HEK293 (cell line): ENCODE results near the gene SSTR3.

Experiments used
- GFI1B ChIP-seq: fragments of 450-650 bp; formaldehyde crosslinking; IDR thresholded peaks from 2 replicates; pipeline ENCODE4 v1.5.1; 2016; ENCODE audit warnings: missing biosample characterization, missing genetic modification characterization
- ZNF24 ChIP-seq: fragments of 450-650 bp; formaldehyde crosslinking; IDR thresholded peaks from 2 replicates; pipeline ENCODE4 v1.5.1; 2016; ENCODE audit warnings: missing biosample characterization, missing genetic modification characterization
- ZNF394 ChIP-seq: fragments of 450-650 bp; formaldehyde crosslinking; IDR thresholded peaks from 2 replicates; pipeline ENCODE4 v1.5.1; 2016; ENCODE audit warnings: missing biosample characterization, missing genetic modification characterization, mild to moderate bottlenecking, moderate library complexity, borderline replicate concordance
- ZNF48 ChIP-seq: fragments of 450-650 bp; formaldehyde crosslinking; IDR thresholded peaks from 2 replicates; pipeline ENCODE4 v1.5.1; 2016; ENCODE audit warnings: missing biosample characterization, missing genetic modification characterization
- ZNF610 ChIP-seq: fragments of 450-650 bp; formaldehyde crosslinking; IDR thresholded peaks from 2 replicates; pipeline ENCODE4 v1.5.1; 2016; ENCODE audit warnings: missing biosample characterization, missing genetic modification characterization, borderline replicate concordance
- TF ChIP-seq, protein P1 (sequence below): fragments of 450-650 bp; formaldehyde crosslinking; IDR thresholded peaks from 2 replicates; pipeline ENCODE4 v1.5.1; 2016; ENCODE audit warnings: missing biosample characterization, missing genetic modification characterization

DNA sequence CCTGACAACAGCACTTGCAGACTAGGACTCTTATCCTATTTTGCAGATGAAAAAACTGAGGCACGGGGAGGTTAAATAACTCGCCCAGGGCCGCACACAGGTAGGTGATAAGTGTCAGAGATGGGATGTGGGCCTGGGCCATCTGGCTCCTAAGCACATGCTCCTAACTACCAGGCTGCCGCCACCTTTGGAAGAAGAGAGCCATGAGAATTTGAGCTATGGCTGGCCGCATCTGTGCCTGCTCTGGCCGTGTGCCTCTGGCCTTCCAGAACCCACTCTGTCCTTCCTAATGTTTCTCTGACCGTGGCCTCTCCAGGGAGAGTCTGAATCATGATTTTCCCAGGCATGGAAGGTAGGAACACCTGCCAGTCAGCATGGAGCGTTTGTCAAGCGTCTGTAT, 47.2 kb downstream of the SSTR3 start:
- TF ChIP-seq ZNF394 (tag by site-specific recombination) (no peak), GFI1B (tag by site-specific recombination) (no peak), ZNF48 (tag by site-specific recombination) (no peak), ZNF24 (tag by site-specific recombination) (no peak), ZNF610 (tag by site-specific recombination) (no peak)
- TF ChIP-seq, protein P1, sequence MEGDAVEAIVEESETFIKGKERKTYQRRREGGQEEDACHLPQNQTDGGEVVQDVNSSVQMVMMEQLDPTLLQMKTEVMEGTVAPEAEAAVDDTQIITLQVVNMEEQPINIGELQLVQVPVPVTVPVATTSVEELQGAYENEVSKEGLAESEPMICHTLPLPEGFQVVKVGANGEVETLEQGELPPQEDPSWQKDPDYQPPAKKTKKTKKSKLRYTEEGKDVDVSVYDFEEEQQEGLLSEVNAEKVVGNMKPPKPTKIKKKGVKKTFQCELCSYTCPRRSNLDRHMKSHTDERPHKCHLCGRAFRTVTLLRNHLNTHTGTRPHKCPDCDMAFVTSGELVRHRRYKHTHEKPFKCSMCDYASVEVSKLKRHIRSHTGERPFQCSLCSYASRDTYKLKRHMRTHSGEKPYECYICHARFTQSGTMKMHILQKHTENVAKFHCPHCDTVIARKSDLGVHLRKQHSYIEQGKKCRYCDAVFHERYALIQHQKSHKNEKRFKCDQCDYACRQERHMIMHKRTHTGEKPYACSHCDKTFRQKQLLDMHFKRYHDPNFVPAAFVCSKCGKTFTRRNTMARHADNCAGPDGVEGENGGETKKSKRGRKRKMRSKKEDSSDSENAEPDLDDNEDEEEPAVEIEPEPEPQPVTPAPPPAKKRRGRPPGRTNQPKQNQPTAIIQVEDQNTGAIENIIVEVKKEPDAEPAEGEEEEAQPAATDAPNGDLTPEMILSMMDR = no peak
